Tongue (tissue), 2 donors: ENCODE results near the gene BCAS3. TPM values are rescaled to one million over a fixed set of nuclear protein-coding genes. Genes with fewer than 3 reads are reported as not detected.

Experiments used
- DNase-seq: peaks from one replicate; pipeline ENCODE4 v3.0.0-alpha.2; 2015
- total RNA-seq: library from RNA; depleted of rRNA; stranded (reverse); fragments of >200 nt; gene quantifications from one replicate; pipeline ENCODE4 v1.2.3, GENCODE V29; 2014

BCAS3 gene
- total RNA-seq, 1 donor from 2014 or later = 40.2 TPM

GRCh38 chr17:61204456-61204855 is 526.8 kb downstream of the BCAS3 start:
- no peak for DNase-seq

- DNase-seq = no peak
Observed at GRCh38 chr17:61205401-61205800, 527.8 kb downstream of the BCAS3 start.

GRCh38 chr17:61205931-61206330 is 528.3 kb downstream of the BCAS3 start:
- DNase-seq = no peak

- no peak for DNase-seq
Observed at GRCh38 chr17:61206922-61207321, 529.3 kb downstream of the BCAS3 start.

DNA sequence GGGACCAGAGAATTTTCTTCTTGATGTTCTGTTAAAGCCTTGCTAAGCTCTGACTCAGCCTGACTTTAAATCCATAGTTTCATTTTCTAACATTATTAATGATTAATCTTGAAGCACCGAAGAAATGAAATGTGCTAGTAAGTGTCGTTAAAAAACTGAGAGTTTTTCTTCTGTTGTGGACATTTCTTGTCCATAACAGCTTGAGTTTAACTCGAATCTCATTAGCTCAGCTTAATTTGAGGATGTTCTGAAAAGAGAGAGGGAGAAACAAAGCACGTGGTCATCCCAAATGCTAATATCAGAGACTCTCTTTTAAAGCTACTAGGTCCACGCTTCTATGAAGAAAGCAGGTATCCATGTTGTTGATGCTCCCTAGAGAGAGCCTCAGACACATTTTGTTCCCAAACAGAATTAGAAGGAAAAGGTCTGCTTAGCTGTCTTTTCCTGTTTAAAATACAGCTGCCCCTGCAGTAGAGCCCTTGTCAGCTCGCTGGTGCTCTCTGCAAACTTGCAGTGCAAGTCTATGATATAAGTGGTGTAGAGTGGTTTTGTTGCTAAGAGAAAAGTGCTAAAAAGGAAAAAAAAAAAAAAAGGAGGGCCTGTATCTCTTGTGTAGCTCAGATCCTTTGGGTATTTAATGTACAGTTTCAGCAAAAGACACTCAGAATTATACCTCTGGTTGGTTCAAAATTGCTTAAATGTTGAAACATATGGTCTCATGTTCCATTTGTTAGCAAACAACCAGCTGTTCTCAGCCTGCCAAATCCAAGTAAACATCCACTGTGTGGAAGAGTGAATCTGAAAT is 530.9 kb downstream of the BCAS3 start:
- peak; percentile 67 for DNase-seq

- DNase-seq = no peak
Observed at GRCh38 chr17:61209106-61209439, 531.4 kb downstream of the BCAS3 start.

DNA sequence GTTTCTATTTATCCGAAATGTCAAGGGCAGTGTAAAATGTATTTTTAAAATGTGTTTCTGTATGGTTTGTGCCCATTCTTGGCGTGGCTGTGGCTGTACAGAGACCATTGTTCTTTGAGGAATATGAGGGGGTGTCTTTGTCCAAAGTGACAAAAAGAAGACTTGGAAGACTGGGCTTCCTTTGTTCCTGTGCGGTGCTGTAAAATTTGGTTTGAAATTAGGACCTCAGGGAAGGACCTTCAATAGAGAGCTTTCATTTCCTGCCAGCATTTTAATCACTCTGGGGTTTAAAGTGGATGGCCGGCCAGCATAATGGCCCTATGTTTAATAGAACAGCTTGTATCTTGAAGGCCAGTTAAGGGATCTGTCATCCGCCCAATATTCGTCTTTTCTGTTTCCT is 531.9 kb downstream of the BCAS3 start:
- DNase-seq = peak; percentile 34

DNA sequence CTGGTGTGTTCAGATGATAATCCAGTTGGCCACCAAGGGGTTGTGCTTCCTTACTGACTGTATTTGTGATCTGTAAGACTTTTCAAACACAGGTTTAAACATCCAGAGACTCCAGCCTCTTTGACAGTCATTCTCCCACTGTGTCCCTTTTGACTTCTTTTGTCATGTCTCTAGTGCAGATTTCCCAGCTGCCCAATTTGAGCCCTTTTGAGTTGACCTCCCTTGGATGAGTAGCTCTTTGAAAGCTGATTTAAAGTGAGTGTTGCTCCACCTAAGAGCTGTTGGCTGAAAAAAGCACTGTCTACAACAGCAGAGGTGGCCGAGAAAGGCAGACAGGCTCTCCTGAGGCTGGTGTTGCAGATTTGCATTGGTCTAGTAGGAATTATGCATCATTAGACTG is 533.6 kb downstream of the BCAS3 start:
- DNase-seq = no peak

GRCh38 chr17:61212655-61213054 is 535.0 kb downstream of the BCAS3 start:
- no peak for DNase-seq

DNA sequence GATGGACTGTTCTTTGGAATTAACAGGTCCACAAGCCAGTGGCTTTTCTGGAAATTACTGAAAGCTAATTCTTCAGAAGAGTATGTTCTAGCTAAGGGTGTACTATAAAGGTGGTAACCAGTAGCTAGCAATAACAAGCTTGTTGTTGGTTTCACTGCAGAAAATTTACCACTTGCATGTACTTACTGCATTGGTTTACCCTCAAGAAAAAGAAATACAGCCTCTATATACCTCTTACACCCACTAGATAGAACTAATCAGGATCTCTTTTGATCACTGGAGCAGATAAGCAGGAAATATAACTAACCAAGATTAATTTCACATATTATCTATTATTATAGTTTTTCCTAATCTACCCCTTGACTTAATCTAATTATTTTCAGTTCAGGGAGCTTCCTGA is 537.1 kb downstream of the BCAS3 start:
- no peak for DNase-seq

GRCh38 chr17:61216066-61216465 is 538.4 kb downstream of the BCAS3 start:
- no peak for DNase-seq

DNA sequence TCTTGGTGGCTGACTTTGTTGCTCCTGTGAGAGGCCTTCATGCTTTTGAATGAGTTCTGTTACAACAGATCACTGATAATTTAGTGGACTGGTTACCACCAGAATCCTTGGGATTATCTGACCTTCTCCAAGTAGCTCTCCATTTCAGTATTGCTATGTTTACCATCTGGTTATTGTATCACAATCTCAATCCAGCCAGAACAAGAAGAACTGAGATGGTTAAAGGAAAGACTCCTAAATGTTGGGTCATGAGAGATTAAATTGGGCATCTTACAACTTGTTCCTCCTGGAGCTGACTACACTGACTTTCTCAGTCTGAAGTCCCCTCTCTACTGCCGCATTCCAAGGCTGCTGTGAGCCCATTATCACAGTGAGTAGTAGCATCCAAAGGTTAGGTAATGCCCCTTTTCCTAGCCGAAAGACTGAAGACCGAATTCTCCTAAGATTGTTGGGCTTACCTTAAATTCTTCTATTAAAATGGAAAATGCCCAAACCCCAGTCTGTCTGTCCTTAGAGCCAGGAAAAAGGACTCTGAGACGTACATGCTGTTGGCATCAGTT is 540.3 kb downstream of the BCAS3 start:
- no peak for DNase-seq

DNA sequence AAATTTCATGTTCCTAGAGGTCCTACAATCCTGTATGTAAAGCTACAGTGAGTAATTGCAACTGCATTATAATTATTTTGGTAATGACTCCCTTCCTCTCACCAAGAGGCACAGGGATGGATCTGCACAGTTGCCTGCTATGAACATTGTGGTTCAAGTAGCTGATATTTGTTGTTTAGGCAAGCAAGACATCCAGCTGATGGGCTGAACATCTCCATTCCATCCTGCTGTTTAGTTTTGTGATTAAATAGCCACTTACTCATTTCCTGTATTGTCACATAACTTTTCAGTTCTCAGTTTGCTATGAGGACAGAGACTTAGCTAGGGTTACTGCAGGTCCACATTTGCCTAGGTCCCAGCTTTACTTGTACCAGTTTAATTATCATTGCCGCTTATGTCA is 540.8 kb downstream of the BCAS3 start:
- no peak for DNase-seq

DNA sequence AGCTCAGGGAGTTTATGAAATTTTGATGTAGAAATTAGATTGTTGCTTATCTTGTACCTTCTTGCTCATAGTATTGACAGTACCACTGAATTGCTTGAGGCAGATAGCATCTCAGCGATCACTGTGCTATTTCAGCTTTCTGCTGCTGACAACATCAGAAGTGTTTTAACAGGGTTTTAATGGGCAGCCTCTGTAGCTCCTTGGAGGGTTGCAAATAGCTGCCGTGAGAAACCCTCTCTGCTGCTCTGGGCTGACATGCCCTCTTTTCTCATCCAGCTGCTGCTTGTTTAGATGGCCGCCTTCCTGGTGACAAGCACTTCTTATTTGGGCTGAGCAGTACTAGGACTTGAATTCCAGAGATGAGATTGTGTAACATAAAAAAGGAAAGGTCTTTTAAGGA is 541.8 kb downstream of the BCAS3 start:
- peak; percentile 31 for DNase-seq

- no peak for DNase-seq
Observed at GRCh38 chr17:61221181-61221580, 543.5 kb downstream of the BCAS3 start.

- no peak for DNase-seq
Observed at GRCh38 chr17:61221597-61222471, 544.2 kb downstream of the BCAS3 start.

DNA sequence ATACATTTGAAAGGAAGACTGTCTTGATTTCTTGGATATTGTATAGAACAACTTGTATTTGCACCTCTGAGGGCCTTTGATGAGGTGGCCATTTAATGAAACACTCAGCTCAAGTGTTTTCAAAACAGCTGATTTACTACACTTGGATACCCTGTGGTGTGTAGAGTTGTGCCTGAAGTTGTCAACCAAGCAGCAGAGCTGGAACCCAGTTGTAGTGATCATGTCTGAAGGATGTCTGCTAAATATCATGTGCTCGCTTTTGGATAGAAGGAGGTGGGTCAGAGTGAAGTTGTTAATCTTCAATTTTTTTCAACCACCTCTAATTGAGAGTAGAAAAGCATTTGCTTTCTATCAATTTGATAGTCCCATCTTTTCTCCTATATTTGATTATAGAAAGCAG is 546.1 kb downstream of the BCAS3 start:
- no peak for DNase-seq

DNA sequence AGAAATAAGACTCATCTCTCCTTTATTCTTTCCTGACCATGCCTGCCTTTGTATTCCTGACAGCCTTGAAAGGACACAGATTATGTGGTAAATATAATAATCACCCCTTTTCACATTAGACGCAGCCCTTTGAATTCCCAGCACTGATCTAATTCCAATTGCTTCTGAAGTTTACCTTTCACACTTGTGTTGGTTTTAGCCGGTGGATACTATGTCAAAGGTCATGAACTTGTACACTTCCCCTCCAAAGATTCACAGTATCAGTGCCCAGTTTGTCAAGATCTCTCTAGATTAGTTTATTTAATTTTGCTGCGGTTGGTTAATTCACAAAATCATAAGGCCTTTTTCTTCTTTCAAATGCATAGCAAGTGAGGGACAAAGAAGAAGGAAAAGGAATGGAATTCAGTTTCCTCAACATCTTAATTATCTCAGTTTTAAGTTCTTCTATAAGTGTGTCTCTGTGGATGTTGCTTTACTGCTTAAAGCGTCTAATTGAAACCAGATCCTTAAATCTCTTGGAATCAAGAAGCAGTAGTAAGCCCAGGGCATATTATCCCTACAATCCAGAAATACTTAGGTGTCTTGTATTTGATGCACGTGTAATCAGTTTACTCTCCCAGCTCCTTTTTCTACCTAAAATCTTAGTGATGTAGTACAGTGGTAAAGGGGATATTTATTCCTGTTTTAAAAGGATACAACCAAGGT is 547.7 kb downstream of the BCAS3 start:
- no peak for DNase-seq

GRCh38 chr17:61227866-61228265 is 550.2 kb downstream of the BCAS3 start:
- no peak for DNase-seq

- no peak for DNase-seq
Observed at GRCh38 chr17:61230461-61230860, 552.8 kb downstream of the BCAS3 start.

DNA sequence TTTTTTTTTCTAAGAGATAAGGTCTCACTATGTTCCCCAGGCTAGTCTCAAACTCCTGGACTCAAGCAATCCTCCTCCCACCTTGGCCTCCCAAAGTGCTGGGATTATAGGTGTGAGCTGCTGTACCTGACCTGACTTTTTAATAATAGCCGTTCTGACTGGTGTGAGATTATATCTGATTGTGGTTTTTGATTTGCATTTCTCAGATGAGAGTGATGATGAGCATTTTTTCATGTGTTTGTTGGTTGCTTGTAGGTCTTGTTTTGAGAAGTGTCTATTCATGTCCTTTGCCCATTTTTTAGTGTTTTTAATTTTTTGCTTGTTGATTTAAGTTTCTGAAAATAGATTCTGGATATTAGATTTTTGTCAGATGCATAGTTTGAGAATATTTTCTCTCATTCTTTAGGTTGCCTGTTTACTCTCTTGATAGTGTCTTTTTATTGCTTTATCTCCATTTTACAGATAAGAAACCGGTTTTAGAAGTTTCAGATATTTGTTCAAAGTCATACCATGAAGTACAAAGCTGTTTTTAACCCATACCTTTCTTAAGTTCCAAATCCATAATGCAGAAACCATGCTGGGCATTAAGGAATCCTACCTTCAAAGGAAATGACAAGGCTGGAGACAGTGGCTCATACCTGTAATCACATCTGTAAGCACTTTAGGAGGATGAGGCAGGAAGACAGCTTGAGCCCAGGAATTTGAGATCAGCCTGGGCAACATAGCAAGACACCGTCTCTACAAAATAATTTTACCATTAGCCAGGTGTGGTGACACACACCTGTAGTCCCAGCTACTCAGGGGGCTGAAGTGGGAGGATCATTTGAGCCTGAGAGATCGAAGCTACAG is 553.5 kb downstream of the BCAS3 start:
- no peak for DNase-seq

GRCh38 chr17:61232871-61233270 is 555.2 kb downstream of the BCAS3 start:
- no peak for DNase-seq
